Progenitor cell of endocrine pancreas (in vitro differentiated cells): ENCODE measurements around the gene SFPQ. TPM values are rescaled to one million over a fixed set of nuclear protein-coding genes. Genes with fewer than 3 reads are reported as not detected.
A peak's percentile ranks its signal among the peaks of the same experiment; 100 is the strongest.

ENCODE experiments used
- DNase-seq: peaks from one replicate; pipeline ENCODE4 v3.0.0; 2021; ENCODE audit warnings: low spot score; ENCODE audit not compliant: unreplicated experiment
- H3K27ac Mint-ChIP-seq: 2 replicates; pipeline ENCODE4 v1.8.0; 2021; ENCODE audit warnings: mild to moderate bottlenecking, moderate library complexity, mixed read lengths
- H3K27me3 Mint-ChIP-seq: 2 replicates; pipeline ENCODE4 v1.8.0; 2021; ENCODE audit warnings: mixed read lengths
- H3K36me3 Mint-ChIP-seq: 2 replicates; pipeline ENCODE4 v1.8.0; 2022; ENCODE audit warnings: mixed read lengths; ENCODE audit not compliant: insufficient read depth
- H3K4me1 Mint-ChIP-seq: 2 replicates; pipeline ENCODE4 v1.8.0; 2021; ENCODE audit warnings: low read depth, mixed read lengths
- H3K4me3 Mint-ChIP-seq: 2 replicates; pipeline ENCODE4 v1.8.0; 2021; ENCODE audit warnings: low read depth, mild to moderate bottlenecking, moderate library complexity, mixed read lengths
- H3K9me3 Mint-ChIP-seq: 2 replicates; pipeline ENCODE4 v1.8.0; 2021; ENCODE audit warnings: low read depth, mixed read lengths
- total RNA-seq: library from RNA; stranded (reverse); gene quantifications from 2 replicates; pipeline ENCODE4 v1.2.1, GENCODE V29; 2021
- TF ChIP-seq, protein P1 (sequence below): fragments of 200-600 bp; sonication (generic); IDR thresholded peaks from one replicate; pipeline ENCODE4 v1.5.0; 2021; ENCODE audit warnings: antibody characterized with exemption, mild to moderate bottlenecking; ENCODE audit not compliant: unreplicated experiment

The SFPQ gene
- total RNA-seq, 1 donor from 2014 or later: 653 TPM

DNA sequence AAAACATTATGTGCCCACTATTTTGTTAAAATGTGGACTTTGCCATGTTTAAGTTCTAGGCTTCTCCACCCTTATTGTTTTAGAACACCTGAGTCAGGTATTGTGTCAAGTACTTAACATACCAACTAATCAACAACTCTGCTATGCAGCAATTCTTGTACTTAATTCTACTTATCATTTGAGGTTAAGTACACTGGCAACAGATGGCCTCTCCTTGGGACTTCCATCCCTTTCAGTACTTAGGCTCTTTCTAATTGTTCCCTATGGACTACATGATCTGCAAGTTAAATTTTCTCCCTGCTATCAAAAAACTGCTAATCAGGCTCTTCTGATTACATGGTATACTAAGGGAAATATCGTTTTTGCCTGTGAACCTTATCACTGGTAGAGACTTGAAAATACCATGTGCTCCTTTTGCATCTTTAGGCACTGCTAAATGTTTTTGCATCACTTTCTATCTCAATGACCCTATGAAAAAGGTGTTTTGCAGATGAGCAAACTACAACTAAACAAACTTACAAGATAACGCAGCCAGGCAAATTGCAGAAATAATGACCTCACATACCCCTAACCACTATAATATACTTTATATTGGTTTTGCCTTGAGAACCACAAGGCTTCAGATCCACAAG is 18.9 kb downstream of the SFPQ start:
- H3K4me3 Mint-ChIP-seq: no peak overlapping the region
- peak overlapping the region; percentile 94 for H3K27ac Mint-ChIP-seq
- TF ChIP-seq, protein P1, sequence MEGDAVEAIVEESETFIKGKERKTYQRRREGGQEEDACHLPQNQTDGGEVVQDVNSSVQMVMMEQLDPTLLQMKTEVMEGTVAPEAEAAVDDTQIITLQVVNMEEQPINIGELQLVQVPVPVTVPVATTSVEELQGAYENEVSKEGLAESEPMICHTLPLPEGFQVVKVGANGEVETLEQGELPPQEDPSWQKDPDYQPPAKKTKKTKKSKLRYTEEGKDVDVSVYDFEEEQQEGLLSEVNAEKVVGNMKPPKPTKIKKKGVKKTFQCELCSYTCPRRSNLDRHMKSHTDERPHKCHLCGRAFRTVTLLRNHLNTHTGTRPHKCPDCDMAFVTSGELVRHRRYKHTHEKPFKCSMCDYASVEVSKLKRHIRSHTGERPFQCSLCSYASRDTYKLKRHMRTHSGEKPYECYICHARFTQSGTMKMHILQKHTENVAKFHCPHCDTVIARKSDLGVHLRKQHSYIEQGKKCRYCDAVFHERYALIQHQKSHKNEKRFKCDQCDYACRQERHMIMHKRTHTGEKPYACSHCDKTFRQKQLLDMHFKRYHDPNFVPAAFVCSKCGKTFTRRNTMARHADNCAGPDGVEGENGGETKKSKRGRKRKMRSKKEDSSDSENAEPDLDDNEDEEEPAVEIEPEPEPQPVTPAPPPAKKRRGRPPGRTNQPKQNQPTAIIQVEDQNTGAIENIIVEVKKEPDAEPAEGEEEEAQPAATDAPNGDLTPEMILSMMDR: no peak
- H3K27me3 Mint-ChIP-seq: no peaks in the 10 kb centered on the region
- peaks cover 23% of the 10 kb centered on the region for H3K36me3 Mint-ChIP-seq
- peaks cover 20% of the 10 kb centered on the region for H3K4me1 Mint-ChIP-seq
- no peak for DNase-seq
- no peaks in the 10 kb centered on the region for H3K9me3 Mint-ChIP-seq

DNA sequence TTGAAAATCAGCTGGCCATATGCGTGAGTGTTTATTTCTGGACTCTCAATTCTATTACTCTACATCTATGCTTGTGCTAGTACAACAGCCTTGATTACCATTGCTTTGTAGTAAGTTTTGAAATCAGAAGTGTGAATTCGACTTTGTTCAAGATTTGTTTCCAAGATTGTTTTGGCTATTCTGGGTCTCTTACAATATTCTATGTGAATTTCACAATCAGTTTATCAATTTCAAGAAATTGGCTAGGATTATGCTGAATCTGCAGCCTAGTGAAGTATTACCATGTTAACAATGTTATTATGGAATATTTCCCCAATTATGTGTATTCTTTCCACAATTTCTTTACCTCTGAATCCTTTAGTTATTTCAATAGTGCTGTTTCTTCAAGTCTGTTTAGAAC is 19.5 kb downstream of the SFPQ start:
- H3K36me3 Mint-ChIP-seq: peaks cover 23% of the 10 kb centered on the region
- TF ChIP-seq, protein P1: no peak
- peak overlapping the region; percentile 94 for H3K27ac Mint-ChIP-seq
- DNase-seq: no peak
- no peaks in the 10 kb centered on the region for H3K27me3 Mint-ChIP-seq
- H3K4me1 Mint-ChIP-seq: peaks cover 14% of the 10 kb centered on the region
- no peaks in the 10 kb centered on the region for H3K9me3 Mint-ChIP-seq
- no peak overlapping the region for H3K4me3 Mint-ChIP-seq

DNA sequence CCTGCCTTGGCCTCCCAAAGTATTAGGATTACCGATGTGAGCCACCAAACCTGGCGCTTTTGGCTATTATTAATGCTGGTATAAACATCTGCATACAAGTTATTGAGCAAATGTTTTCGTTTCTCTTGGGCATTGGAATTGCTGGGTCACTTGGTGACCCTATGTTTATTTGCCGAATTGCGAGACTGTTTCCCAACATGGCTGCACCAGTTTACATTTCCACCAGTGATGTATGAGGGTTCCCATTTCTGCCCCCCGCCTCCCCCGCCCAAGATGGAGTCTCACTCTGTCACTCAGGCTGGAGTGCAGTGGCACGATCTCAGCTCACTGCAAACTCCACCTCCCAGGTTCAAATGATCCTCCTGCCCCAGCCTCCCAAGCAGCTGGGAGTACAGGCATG is 20.9 kb downstream of the SFPQ start:
- DNase-seq: no peak
- TF ChIP-seq, protein P1: no peak
- H3K9me3 Mint-ChIP-seq: no peaks in the 10 kb centered on the region
- H3K4me1 Mint-ChIP-seq: peaks cover 11% of the 10 kb centered on the region
- H3K4me3 Mint-ChIP-seq: no peak overlapping the region
- H3K36me3 Mint-ChIP-seq: peaks cover 14% of the 10 kb centered on the region
- H3K27ac Mint-ChIP-seq: no peak overlapping the region
- H3K27me3 Mint-ChIP-seq: no peaks in the 10 kb centered on the region

DNA sequence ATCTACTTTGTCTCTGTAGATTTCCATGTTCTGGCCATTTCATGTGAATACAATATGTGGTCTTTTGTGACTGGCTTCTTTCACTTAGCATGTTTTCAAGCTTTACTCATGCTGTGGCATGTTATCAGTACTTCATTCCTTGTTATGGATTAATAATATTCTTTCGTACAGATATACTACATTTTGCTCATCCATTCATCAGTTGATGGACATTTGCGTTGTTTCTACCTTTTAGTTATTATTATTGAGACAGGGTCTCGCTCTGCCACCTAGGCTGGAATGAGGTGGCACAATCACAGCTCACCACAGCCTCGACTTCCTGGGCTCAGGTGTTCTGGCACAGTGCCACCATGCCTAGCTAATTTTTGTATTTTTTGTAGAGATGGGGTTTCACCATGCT is 21.4 kb downstream of the SFPQ start:
- Mint-ChIP-seq H3K27ac (no peak overlapping the region), H3K27me3 (no peaks in the 10 kb centered on the region), H3K4me3 (no peak overlapping the region), H3K9me3 (no peaks in the 10 kb centered on the region), H3K4me1 (peaks cover 11% of the 10 kb centered on the region), H3K36me3 (peaks cover 14% of the 10 kb centered on the region)
- no peak for DNase-seq
- TF ChIP-seq, protein P1: no peak

DNA sequence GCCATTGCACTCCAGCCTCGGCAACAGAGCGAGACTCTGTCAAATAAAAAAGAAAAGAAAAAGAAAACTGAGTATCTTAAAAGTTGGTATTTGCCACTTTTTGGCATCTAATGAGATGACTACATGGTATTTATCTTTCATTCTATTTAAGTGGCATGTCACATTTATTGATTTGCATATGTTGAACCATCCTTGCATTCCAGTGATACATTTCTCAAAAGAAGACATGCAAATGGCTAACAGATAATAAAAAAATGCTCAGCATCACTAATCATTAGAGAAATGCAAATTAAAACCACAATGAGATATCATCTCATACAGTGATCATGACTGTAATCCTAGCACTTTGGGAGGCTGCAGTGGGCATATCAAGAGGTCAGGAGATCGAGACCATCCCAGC is 28.1 kb downstream of the SFPQ start:
- Mint-ChIP-seq H3K27ac (no peak overlapping the region), H3K4me3 (no peak overlapping the region), H3K9me3 (no peaks in the 10 kb centered on the region), H3K36me3 (no peaks in the 10 kb centered on the region), H3K4me1 (no peaks in the 10 kb centered on the region), H3K27me3 (no peaks in the 10 kb centered on the region)
- DNase-seq: no peak
- TF ChIP-seq, protein P1: no peak
